ENCODE measurements around the gene TMPRSS6.
"Not testable (repeated sequence)": the region's sequence is repeated elsewhere in the genome, so short reads cannot be mapped to it uniquely, and the experiment has no call there.

Gene TMPRSS6

DNA sequence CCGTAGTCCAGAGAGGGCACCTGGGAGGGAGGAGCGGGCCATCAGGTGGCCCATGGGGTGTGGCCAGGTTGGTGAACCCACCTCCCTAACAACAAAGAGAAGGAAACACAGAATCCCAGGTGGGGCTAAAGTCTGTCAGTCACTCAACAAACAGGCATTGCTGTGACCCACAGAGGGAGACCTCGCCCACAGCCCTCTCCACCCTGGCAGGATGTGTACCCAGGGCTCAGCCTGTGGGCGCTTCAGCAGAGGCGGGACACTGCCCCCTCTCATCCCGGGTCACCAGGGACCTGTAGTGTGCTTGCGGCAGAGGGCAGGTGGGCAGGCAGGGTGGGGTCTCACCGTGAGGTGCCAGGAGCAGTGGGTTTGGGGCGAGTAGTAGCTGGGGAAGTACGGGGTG lies 25.1 kb downstream of the TMPRSS6 start:
- DNase-seq: no peak

DNA sequence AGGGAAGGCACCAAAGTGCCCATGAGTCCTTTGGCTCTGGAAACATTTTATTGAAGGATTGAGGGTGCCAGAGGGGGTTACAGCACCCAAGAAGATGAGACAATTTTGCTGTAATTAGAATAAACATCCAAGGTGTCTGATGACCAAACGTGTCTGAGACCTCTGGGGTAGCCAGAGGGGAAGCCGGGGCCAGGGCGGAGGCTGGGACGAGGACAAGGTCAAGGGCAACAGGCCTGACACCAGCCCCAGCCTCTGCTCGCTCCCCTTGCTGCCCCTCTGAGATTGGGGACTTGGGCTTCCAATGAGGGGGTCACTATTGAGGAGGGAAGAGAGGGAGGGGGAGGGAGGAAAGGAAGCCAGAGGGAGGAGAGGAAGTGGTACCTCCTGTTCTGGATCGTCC lies 25.6 kb downstream of the TMPRSS6 start:
- no peak for DNase-seq

DNA sequence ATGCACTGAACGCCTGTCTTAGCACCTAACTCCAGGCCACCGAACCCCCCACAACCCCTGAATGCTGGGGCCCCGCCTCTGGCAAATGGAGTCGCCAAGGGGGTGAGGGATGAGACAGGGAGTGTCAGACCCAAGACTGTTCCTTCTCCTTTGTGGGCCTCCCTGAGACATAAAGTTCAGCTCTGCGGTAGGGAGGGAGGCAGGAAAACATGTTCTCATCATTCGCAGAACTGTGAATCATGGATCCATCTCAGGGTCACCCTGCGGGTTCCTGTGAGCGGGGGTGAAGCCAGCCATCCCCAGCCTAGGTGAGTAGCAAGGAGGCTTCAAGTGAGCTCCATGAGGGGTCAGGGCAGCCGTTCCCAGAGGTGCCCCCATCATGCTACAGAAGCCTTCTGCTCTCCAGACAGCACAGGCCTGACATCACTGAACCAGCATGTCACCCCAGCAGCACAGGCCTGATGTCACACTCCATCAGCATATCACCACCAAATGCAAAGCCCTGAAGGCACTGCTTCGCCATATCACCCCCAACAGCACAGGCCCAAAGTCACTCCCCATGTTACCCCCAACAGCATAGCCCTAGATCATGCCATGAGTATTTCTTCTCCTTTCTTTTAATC lies 27.2 kb downstream of the TMPRSS6 start:
- DNase-seq: peak; percentile 65

DNA sequence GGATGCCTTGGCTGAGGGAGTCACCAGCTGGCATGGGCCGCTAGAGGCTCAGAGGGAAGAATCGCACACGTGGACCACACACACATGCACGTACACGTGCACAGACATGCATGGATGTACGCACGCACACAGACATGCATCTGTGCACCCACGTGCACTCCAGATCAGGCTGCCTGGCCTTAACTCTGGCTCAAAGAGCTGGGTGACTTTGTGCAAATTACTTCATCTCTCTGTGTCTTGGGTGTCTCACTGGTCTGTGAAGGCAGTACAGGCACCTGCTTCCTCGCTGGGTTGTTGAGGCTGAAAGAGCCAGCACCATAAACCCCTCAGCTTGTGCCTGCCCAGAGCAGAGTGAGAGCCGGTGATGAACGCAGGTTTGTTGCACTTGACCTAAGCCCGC lies 28.7 kb downstream of the TMPRSS6 start:
- no peak for DNase-seq

DNA sequence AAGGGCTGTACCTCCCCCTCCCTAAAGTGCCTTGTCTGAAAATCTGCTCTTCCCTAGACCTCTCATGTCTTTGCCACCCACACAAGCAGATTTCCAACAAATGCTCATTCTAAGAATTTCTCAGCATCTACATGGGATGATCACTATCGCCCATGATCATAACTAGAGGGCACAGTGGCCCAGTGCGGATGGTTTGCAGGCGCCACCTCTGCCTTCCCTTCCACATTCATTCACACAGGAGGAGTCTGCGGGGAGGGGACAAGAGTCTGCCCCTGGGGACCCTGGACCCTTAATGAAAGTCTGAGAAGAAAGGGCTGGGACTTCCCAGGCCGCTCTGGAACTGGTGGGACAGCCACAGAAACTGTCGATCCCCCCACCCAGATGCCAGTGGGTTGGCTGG lies 29.1 kb downstream of the TMPRSS6 start:
- DNase-seq: peak; percentile 52

DNA sequence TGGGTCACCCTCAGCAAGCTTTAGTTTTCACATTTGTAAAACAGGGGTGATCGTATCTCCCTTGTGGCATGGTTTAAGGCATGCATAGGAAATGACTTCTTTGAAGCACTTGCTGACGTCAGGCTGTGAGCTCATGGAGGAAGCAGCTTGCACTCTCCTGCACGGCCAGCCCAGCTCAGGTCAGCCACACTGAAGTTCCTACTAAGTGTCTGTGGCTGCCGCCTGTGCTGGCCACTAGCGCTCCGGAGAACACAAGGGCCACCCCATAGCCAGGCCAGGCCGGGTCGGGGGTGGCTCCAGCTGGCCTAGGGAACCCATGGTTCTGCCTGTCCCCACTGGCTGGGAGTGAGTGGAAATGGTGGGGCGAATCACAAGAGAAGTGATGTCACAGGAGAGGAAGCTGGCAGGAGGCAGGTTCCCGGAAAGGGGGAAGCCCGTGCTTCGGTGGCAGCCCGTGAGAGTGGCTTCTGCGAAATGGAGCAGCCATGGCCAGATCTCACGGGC lies 29.8 kb downstream of the TMPRSS6 start:
- peak; percentile 91 for DNase-seq

DNA sequence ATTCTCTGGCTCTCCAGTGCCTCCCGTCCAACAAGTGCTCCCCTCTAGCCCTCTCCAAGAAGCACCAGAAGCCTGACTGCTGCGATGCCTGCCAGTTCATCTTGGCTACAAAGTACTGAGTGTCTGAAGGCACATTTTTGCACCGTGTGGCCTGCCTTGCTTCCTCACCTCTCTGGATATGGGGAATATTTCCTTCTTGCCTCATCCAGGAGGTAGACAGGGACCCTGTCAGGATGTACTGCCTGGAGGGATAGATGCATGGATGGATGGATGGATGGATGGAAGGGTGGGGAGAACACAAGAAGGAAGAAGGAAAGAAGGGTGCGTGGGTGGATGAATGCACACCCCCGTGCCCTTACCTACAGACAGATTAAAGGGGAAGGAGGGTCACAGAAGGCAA lies 30.4 kb downstream of the TMPRSS6 start:
- no peak for DNase-seq

DNA sequence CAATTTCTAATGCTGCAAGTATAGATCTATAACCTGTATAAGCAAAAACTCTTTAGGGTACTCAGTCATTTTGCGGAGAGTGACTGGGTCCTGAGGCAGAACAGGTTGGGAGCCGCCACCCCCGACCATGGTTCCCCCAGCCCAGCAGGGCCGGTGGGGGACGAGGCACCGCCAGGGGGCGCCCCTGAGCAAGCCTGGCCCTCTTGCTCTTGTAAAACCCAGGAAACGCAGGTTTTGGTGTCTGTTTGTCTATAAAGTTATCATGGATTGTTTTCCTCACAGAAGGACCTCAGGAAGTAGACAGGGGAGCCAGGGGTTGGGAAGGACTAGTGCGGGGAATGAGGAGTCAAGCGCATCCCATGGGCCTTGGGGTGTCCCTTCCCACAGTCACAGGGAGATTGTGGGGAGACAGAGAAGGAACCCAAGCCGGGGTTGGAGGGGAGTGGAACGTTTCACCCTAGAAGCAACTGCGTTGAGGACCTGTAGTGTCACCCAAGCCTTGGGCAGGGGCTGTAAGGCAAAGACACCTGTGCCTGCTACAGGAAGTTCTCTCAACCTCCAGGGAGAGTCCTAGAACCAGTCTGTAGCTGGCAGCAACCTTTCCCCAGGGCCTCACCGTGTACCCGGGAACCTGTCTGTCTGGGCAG lies 31.6 kb downstream of the TMPRSS6 start:
- peak; percentile 89 for DNase-seq

DNA sequence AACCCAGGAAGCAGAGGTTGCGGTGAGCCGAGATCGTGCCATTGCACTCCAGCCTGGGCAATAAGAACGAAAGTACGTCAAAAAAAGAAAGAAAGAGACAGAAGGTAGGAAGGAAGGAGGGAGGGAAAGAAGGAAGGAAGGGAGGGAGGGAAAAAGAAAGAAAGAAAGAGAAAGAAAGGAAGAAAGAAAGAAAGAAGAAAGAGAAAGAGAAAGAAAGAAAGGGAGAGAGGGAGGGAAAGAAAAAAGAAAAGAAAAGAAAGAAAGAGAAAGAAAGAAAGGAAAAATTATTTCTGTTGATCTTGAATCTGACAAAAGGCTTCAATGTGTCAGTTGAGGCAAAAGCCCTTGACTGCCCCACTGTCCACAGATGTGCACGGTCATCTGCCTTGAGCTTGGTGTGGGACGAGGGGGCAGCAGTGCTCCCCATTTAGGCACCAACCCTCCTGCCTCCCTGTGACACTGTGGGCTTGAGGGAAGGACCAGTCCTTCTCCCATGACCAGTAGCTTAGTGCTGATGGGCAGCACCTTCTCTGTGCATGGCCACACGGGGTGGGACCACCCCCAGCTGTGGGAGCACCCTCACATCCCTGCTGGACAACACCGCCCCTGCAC lies 33.6 kb downstream of the TMPRSS6 start:
- no peak for DNase-seq

DNA sequence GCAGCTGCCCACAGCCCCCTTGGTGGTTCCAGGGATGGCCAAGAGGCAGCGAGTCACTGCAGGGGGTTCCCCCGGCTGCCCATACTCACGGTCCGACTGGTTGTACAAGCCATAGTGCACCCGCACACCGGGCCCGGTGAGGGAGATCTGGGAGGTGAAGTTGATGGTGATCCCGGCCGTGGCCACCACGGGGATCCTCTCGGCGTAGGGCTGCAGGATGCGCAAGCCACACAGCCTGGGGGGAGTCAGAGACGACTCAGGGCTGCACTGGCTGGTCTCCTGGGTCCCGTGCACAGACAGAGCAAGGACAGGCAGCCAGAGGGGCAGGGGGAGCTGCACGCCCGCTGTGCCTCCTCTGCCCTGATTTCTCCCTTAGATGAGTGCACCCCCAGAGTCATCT lies 34.5 kb downstream of the TMPRSS6 start:
- no peak for DNase-seq

DNA sequence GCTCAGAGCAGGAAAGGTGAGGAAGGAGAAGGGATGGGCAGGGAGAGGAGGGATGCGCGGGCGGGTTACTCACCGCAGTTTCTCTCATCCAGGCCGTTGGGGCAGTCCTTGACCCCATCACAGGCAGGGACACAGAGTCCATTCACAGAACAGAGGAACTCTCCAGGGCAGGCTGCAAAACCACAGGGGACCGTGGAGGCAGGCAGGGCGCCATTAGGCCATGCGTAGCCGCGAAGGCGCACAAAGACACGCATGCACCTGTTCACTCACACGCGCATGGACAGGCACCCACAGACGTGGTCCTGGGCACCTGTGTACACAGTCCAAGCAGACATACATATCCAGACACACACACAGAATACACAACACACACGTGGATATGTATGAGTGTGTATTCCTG lies 35.0 kb downstream of the TMPRSS6 start:
- DNase-seq: no peak

DNA sequence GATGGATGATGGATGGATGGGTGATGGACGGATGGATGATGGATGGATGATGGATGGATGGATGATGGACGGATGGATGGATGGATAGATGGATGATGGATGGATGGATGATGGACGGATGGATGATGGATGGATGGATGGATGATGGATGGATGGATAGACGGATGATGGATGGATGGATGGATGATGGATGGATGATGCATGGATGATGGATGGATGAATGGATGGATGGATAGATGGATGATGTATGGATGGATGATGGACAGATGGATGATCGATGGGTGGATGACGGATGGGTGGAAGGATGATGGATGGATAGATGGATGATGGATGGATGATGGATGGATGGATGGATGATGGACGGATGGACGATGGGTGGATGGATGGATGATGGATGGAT lies 36.8 kb downstream of the TMPRSS6 start:
- DNase-seq: no peak

DNA sequence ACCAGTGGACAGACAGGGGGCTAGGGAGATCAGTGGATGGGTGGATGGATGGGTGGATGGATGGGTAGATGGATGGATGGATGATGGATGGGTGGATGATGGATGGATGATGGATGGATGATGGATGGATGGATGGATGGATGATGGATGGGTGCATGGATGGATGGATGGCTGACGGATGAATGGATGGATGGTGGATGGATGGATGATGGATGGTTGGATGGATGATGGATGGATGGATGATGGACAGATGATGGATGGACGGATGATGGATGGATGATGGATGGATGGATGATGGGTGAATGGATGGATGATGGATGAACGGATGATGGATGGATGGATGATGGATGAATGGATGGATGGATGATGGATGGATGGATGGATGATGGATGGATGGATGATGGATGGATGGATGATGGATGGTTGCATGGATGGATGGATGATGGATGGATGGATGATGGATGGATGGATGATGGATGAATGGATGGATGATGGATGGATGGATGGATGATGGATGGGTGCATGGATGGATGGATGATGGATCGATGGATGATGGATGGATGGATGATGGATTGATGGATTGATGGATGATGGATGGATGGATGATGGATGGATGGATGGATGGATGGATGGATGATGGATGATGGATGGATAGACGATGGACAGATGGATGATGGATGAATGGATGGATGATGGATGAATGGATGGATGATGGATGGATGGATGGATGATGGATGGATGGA lies 37.5 kb downstream of the TMPRSS6 start:
- not testable (repeated sequence) for DNase-seq

DNA sequence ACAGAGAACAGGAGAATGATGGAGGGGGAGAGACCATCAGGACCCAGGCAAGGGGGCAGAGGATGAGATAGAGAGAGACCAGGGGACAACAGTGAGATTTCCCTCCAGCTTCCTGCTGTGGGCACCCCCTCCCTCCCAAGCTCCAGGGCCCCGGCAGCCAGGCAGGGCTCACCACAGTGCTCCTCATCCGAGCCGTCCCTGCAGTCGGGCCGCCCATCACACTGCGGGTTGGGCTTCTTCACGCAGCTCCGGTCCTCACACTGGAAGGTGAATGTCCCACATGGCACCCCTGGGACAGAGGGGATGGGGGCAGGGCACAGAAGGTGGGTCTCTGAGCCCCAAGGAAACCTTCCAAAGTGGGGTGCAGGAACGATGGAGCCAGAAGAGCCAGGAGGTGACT lies 38.8 kb downstream of the TMPRSS6 start:
- DNase-seq: no peak

DNA sequence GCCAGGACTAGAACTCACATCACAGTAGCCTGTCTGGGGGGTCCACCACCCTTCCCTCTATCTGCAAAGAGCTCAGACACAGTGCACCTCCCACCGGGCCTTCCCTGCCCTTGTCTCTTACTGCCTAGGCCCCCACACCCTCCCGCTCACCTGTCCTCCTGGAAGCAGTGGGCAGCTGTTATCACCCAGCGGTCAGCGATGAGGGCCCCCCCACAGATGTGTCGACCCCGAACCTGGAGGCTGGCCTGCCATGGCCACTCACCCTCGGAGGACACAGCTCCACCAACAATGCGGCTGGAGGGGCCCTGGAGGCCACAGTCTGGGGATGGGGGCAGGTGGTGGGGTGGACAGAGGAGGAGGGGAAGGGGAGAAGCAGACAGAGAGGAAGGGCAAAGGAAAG lies 39.2 kb downstream of the TMPRSS6 start:
- no peak for DNase-seq

DNA sequence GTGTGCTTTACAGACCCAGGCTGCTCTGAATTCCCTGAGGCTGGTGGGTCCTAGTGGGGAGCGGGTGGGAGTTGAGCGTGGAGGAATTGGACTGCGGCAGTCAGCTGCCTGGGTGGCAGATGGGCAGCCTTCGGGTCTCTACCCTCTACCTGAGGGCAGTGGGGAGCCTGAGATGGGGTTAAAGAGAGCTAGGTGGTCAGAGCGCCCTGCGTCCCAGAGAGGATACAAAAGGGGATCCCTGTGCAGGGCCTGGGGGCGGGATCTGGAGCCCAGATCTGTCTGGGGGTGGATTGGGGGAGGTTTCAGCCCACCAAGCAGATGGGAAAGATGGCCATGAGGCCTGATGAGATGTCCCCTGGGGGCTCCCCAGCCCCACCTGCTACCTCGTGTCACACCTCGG lies 39.8 kb downstream of the TMPRSS6 start:
- no peak for DNase-seq

DNA sequence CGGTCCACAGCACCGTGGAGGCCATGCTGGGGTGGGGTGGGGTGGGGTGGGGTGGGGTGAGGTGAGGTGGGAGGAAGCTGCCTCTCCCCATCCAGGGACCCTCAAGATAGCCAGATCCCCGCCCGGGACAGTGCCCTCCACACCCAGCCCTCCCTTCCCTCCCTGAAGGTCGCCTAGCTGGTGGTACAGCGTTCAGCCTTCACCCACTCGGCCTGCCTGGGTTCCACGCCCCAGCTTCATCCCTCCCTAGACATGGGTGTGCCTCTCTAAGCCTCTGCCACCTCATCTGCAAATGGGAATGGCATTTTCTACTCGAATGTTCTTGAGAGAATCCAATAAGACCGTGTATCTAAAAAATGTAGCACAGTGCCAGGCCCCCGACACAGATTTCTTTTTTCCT lies 40.2 kb downstream of the TMPRSS6 start:
- no peak for DNase-seq

DNA sequence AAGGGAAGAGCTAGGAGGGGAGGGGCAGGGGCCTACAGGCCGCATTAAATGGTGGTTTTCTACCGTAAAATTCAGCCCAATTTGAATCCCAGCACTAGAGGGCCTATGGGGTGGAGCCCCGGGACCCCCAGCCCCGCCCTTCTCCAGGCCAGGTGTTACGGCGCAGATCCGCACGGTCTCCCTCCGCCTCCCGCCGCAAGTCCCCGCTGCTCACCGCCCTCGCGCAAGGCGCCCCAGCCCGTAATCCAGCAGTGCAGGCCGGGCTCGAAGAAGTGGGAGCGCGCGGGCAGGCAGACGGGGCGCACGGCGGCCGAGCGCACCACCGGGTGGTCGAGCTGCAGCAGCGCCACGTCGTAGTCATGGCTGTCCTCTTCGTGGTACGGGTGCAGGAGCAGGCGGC lies 40.7 kb downstream of the TMPRSS6 start:
- DNase-seq: no peak

DNA sequence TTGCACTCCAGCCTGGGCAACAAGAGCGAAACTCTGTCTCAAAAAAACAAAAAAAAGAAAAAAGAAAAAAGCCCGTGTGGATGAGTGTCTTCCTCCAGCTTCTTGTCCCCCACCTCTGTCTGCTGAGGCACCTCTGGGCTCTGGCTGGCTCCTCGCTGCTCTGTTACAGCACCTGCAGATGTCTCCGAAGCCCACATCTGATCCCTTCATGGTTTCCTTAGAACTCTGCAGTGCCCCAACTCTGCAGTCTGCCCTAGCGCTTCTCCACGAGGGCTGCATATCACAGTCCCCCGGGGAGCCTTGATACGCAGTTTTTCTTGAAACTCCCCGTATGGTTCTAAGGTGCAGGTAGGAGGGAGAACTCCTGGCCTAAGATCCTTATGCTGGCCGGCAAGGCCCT lies 42.1 kb downstream of the TMPRSS6 start:
- DNase-seq: no peak

DNA sequence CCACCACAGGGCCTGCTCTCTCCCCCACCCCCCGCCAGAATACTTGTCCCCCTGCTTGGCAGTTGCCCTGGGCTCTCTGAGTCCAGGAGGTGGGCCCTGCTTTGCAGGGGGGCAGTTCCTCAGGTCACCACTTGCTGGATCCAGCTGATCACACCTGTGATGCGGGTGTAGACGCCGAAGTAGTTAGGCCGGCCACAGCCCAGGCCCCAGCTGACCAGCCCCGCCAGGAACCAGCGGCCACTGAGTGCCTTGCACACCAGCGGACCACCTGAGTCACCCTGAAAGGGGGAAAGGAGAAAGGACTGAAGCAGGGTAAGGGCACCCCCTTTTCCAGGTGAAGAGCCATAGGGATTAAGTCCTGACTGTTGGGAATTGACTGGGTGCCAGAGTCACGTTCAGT lies 43.6 kb downstream of the TMPRSS6 start:
- DNase-seq: no peak

DNA sequence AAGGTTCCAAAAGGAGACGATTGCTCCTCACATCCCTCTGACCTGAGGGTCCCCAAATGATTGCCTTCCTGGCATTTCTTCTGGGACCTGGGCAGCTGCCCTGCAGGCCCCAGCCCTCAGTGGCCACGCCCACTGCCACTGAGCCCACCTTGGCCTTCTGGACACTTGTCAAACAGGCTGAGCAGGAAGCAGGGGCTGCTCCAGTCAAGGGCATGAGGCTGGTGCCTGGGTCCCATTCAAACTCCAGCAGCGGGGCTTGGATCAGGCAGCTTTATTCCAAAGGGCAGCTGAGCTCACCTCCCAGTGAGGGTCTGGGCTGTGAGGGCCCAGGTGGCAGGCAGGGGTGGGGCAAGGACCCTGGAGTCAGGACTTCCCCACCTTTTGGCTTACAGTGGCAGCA lies 44.3 kb downstream of the TMPRSS6 start:
- DNase-seq: no peak

DNA sequence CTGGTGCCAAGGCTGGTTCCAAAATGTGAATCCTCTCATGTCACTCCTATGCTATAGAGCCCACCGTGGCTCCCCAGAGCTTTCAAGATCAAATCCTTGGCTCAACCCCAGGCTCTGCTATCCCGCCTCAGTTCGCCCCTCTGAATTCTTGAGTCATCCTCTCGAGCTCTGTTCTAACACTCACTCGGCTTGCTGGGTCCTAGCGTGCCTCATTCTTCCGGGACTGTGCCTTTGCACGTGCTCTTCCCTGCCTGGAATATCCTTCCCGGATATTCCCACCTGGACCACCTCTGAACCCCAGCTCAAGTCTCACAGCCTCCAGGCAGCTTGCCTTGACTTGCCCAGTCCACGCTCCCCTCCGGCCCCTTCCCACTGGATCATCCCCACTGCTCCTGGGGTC lies 45.0 kb downstream of the TMPRSS6 start:
- no peak for DNase-seq

All from activated CD4-positive, alpha-beta T cell treated with anti-CD3 and anti-CD28 coated beads, Interleukin-10, Interleukin-2, amounts not matched to agents 100 ng/mL and 50 ng/mL, durations not matched to agents 16 hours and 8 hours (primary cell).